ENCODE results near the gene LMBRD1.
A peak's percentile ranks its signal among the peaks of the same experiment; 100 is the strongest.
"Not testable (repeated sequence)": the region's sequence is repeated elsewhere in the genome, so short reads cannot be mapped to it uniquely, and the experiment has no call there.

LMBRD1 gene

DNA sequence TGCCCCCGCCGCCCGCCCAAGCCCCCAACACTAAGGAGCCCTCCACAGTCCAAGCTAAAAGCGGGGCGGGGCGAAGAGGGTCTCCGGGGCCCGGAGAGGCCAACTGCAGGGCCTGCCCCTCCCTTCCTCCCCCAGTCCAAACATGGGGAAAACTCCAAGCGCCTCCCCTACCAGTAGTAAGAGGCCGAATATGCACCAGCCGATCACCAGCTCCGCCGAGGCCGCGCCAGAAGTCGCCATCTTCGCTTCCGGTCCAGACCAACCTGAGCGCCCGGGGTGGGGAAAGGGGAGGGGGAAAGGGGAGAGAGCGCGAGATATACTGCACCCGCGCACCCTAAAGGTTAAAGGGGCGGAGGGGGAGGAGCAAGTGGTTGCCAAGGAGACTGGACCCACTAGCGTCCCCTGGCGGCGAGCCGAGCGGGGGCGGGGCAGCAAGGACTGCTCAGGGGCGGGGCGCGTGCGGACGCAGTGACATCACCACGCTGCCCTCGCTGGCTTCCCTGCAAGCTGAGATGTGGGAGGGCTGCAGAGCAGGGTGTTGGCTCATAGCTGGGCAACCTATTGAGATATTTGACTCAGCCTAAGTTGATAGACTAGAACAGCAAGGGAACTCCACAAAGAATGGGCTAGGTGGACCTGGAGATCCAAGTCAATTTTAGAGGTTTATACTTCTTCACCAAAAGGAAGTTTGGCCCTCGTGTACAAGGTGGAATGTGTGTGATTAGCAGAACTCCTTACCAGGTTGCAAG lies at the start of gene LMBRD1:
Gene LMBRD1 (minus strand): TSS at position 369 of the 749 bp plus-strand sequence. CDS start 129 bp downstream, at position 240.
- peak; percentile 95 for DNase-seq (ENCODE audit: extremely low read depth in 1 of 2, low read depth in 1 of 2)

DNA sequence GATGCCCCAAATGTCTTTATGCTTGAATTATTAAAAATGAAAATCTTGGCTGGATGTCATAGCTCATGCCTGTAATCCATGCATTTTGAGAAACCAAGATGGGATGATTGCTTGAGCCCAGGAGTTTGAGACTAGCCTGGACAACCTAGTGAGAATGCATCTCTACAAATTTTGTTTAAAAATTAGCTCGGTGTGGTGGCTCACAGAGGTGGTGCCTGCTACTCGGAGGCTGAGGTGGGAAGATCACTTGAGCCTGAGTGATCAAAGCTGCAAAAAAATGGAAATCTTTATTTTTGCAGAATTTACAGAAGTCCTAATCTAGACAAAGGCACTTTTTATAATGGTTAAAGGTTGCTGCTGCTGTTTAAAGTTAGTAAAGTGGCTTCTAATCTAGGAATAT lies 49.5 kb upstream of the LMBRD1 start:
- DNase-seq (ENCODE audit: extremely low read depth in 1 of 2, low read depth in 1 of 2), result no peak

DNA sequence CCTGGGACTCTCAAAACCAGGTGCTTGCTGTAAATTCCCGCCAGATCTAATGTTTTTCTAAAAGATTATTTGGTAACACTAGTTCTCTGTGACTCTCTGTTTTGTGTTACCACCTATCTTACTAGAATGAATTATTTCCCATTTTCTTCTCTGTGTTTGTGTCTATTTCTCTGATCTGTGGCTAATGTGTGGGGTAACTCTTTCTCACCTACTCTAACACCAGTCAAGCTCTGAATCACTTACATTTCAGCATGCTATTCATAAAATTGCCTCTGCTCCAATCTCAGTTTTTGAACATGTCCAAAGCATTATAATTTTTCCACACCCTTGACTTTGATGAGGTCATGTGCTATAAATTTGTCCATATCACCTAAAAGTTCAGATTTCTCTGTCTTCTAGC lies 46.4 kb upstream of the LMBRD1 start:
- DNase-seq (ENCODE audit: extremely low read depth in 1 of 2, low read depth in 1 of 2), result no peak

DNA sequence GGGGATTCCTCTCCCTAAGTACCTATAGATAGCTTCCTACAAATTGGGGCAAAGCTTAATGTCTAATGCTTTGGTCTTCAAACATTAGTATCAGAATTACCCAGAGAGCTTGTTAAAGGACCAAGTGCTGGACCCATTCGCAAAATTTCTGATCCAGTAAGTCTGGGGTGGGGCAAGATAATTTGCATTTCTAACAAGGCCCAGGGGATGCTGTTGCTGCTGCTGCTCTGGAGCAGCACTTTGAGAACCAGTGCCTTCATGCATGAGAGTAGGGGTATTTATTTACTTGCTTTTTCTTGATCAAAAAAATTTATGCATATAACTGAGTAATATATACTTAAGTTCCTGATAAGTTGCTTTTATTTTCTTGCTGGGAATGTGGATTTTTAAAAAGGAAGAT lies 45.1 kb upstream of the LMBRD1 start:
- no peak for DNase-seq (ENCODE audit: extremely low read depth in 1 of 2, low read depth in 1 of 2)

DNA sequence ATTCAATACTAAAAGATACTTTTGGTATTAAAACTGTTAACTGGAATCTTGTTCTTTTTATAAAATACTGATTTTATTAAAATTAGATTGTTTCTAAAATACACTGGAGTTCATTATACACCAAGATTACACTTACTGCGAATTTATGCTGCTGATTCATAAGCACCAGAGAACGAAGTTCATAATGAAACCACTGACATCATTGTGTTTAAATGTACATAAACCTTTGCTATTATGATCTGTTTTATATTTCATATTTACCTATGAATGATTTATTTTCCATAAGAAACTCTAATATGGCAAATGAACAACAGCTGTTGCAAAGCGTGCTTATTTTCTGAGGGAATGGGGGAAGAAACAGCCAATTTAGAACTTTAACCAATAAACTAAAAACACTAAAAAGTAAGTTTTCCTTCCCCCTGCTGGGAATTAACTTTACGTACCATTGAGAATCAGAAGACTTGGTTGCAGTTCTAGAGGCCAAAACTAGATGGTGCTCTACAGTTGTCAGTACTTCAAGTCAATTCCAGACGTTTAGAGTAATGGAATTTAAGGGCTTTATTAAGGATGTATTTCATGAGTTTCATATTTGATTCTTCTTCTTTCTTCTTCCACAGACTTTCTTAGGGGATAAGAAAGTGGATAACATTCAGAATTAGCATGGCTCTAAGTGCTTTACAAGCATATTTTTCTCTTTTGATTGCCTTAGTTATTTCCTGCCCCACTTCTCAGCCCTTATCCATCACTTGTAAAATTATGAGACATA lies 38.8 kb upstream of the LMBRD1 start:
- no peak for DNase-seq (ENCODE audit: extremely low read depth in 1 of 2, low read depth in 1 of 2)

DNA sequence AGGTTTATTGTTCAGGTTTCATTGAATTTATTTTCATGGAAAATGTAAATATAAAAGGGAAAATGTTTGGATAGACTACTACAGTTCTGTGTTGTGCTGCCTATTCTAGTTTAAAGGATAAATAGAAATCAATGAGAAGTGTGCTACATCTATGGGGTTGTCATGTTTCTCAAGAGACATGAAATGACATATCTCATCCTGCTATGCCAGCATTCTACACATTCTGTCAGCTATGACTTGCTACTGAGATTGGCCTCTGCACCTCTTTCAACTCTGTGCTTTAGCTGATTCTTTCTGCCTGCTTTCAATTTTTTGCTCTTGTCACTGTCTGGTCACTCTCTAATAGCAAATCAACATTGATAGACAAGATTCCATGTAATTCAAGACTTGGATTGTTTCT lies 35.7 kb upstream of the LMBRD1 start:
- no peak for DNase-seq (ENCODE audit: extremely low read depth in 1 of 2, low read depth in 1 of 2)

DNA sequence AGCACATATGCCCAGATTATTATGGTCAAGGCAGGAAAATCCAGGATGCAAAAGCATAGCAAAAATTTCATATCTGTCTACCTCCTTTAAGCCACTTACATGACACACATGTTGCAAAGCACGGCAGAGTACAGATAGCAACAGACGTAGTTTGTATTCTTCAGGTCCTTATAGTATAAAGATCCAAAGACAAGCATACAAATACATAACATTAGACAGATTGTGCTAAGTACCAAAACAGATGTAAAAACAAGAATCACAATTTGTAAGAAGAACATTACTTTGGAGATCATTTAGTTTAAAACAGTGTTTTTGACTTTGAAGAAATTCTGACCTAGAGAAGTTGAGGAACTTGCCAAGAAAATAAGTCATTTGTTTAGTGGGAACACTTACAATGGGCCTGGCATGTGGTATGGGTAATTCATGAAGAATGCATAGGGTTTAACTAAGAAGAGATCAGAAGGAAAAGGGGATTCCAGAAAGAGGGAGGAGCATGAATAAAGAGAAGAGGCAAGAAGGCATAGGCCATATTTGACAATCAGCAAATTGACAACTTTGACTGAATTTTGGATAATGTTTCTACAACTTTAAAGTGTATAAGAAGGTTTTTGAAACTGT lies 30.6 kb upstream of the LMBRD1 start:
- no peak for DNase-seq (ENCODE audit: extremely low read depth in 1 of 2, low read depth in 1 of 2)

DNA sequence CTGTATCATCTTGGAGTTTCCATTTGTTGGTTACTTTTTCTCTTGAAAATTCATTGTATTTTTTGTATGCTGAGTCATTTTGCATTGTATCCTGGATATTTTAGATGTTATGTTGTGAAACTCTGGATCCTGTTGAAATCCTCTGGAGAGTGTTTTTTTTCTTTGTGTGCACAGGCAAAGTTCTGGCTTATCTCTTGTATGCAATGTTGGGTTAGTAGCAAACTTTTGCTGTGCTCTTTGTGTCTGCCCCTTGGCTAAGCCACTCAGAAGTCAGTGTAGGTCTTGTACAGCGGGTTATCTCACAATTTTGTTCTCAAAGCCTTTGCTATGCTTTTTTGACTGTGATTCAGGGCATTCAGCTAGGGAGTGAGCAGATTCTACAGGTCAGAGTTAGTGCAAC lies 29.1 kb upstream of the LMBRD1 start:
- no peak for DNase-seq (ENCODE audit: extremely low read depth in 1 of 2, low read depth in 1 of 2)

DNA sequence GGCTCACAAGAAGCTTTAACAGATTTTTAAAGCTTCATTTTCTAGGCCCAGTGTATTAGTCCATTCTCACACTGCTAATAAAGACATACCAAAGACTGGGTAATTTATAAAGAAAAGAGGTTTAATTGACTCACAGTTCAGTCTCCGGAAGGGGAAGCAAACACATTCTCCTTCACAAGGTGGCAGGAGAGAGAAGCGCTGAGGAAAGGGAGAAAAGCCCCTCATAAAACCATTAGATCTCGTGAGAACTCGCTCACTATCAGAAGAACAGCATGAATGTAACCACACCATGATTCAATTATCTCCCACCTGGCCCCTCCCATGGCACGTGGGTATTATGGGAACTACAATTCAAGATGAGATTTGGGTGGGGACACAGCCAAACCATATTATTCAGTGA lies 27.5 kb upstream of the LMBRD1 start:
- DNase-seq (ENCODE audit: extremely low read depth in 1 of 2, low read depth in 1 of 2), result not testable (repeated sequence)

DNA sequence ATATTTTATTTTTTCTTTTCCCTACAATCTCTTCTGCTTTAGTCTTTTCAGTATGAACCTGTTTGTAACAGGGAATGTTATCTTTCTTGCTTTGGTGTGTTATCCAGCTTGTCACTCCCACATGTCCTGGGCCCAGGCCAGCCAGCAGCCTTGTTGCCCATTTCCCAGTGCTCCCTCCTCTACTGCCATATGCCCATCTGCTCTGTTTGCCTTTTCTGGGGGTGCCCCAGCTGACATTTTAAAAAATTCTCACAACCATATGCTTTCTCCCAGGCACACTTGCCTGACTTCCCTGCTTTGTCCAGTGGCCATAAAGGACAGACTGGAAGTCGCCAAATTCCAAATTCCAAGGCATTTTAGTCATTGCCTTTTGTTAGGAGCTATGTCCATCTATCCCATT lies 23.6 kb upstream of the LMBRD1 start:
- DNase-seq (ENCODE audit: extremely low read depth in 1 of 2, low read depth in 1 of 2), result no peak

- DNase-seq (ENCODE audit: extremely low read depth in 1 of 2, low read depth in 1 of 2), result no peak
Measured at GRCh38 chr6:69820018-69820417, 23.2 kb upstream of the LMBRD1 start.

DNA sequence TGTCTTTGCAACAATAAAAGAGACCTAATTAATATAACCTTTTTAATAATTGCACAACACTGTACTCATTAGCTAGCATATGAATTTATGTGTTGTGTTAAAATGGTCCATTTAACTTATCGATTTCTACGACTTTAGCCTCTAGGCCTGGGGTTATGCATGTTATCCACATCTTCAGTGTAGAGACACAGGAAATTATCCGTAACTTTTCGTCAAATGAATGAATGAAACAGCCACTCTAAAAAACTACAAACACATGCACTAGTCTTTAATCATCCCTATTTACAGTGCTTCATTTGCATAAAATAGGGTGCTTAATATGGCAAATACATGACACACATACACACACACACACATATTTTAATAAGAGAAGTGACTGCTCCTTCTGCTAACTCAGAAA lies 22.3 kb upstream of the LMBRD1 start:
- DNase-seq (ENCODE audit: extremely low read depth in 1 of 2, low read depth in 1 of 2), result no peak

DNA sequence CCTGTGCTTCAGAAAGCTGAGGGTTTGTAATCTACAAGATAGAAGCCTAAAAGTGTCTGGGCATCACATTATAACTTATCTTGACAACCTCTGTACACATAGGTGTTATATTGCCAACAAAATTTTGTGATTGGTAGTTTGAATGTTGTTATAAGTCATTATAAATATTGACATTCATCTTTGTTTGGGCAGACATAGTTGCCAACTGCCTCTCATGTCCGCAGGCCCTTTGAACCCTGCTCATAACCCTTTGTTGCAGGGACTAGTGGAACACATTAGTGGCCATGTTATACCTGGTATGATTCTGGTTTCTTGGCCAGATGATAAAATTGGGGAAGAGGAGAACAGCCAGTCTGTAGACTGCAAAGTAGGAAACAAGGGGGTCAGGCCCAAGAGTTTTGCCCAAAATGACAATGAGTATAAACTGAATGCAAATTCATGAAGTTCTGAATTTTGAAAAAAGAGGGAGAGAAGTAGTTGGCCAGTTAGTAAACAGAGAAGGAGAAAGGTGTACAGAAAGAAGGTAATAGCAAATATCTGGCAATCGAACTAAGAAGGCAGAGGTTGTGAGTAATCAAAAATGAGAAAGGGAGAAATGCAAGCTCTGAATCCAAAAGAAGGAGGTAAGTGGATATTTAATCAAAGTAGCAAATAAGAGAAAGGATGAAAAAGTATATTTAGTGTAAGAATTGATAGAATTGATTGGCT lies 21.6 kb upstream of the LMBRD1 start:
- no peak for DNase-seq (ENCODE audit: extremely low read depth in 1 of 2, low read depth in 1 of 2)

DNA sequence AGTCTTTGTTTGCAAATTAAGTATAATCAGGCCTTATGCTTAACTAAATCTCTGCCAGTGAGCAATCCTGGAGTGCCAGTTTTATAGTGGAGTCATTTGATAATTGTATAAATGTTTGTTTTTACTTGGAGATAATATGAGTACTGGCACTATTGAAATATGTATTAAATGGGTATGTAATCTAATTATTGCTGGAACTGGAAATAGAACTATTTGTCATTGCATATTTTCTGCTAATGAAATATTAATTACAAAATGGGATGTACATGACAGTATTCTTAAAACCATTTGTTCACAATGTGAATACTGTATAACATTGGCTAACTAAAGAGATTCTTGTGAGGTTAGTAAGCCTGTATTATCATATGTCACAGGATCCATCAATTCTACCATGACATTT lies 20.5 kb upstream of the LMBRD1 start:
- DNase-seq (ENCODE audit: extremely low read depth in 1 of 2, low read depth in 1 of 2), result no peak

- no peak for DNase-seq (ENCODE audit: extremely low read depth in 1 of 2, low read depth in 1 of 2)
Measured at GRCh38 chr6:69816569-69816968, 19.8 kb upstream of the LMBRD1 start.

- no peak for DNase-seq (ENCODE audit: extremely low read depth in 1 of 2, low read depth in 1 of 2)
Measured at GRCh38 chr6:69816026-69816425, 19.2 kb upstream of the LMBRD1 start.

- no peak for DNase-seq (ENCODE audit: extremely low read depth in 1 of 2, low read depth in 1 of 2)
Measured at GRCh38 chr6:69813508-69813907, 16.7 kb upstream of the LMBRD1 start.

- no peak for DNase-seq (ENCODE audit: extremely low read depth in 1 of 2, low read depth in 1 of 2)
Measured at GRCh38 chr6:69812746-69813427, 16.1 kb upstream of the LMBRD1 start.

DNA sequence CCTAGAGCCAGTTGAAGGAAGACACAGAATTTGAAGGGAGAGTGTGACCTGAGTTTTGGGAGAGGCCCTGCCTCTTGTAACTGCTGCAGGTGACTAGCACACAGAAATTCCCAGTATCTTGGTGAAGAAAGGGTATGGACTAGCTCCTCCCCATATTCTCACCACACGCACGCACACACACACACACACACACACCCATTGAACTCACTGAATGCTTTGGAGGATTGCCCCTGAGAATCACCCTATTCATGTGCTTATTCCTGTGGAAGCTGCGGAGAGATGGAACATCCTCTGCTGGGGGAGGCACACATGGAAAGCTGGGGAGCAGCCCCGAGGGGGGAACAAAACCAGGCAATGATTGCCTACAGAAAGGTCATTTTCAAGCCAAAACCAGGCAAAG lies 6.2 kb upstream of the LMBRD1 start:
- no peak for DNase-seq (ENCODE audit: extremely low read depth in 1 of 2, low read depth in 1 of 2)

GRCh38 chr6:69801711-69802110 lies 4.9 kb upstream of the LMBRD1 start:
- DNase-seq (ENCODE audit: extremely low read depth in 1 of 2, low read depth in 1 of 2), result no peak

- DNase-seq (ENCODE audit: extremely low read depth in 1 of 2, low read depth in 1 of 2), result no peak
Measured at GRCh38 chr6:69801225-69801624, 4.4 kb upstream of the LMBRD1 start.
